Tibial nerve (tissue), 4 donors: ENCODE results near the gene DCTN5.
"Not testable (repeated sequence)": the region's sequence is repeated elsewhere in the genome, so short reads cannot be mapped to it uniquely, and the experiment has no call there.

ENCODE experiments used
- CTCF ChIP-seq, 5 experiments: fragments of 200-600 bp in 3 of 5; fragments of 450-650 bp in 2 of 5; sonication (generic) in 3 of 5; IDR thresholded peaks; one replicate each; pipeline ENCODE4 v1.5.1; 2016 to 2019; ENCODE audit warnings: antibody characterized with exemption in 5 of 5, mild to moderate bottlenecking in 3 of 5, moderate library complexity in 2 of 5
- EP300 ChIP-seq, 2 donors: sonication (generic); formaldehyde crosslinking; IDR thresholded peaks; one replicate each; pipeline ENCODE4 v1.6.1; 2017; ENCODE audit warnings: antibody characterized with exemption in 2 of 2, mild to moderate bottlenecking in 1 of 2
- POLR2A ChIP-seq, 2 donors: fragments of 450-650 bp; IDR thresholded peaks; one replicate each; pipeline ENCODE4 v1.6.1; 2017; ENCODE audit warnings: antibody characterized with exemption in 2 of 2, mild to moderate bottlenecking in 2 of 2, moderate library complexity in 2 of 2

GRCh38 chr16:23631874-23632273 lies 9.4 kb upstream of the DCTN5 start:
- TF ChIP-seq POLR2A, CTCF, EP300 (IDR thresholded peaks at IDR 0.05): not testable (repeated sequence)
